ENCODE measurements around the gene RABL6. TPM values are rescaled to one million over a fixed set of nuclear protein-coding genes. Genes with fewer than 3 reads are reported as not detected.

Gene RABL6
- total RNA-seq, 2 experiments from 2014 or later, result 46.4 to 48.5 TPM

- peaks cover 15 to 23% of the 10 kb centered on the region in 2 experiments for H3K27me3 ChIP-seq (ENCODE audit: control insufficient read depth in 1 of 2, insufficient read depth in 2 of 2, low read length in 2 of 2)
- DNase-seq (peak; percentile 32 to 81 (median 54)), ATAC-seq (ENCODE audit: poor library complexity) (no peak)
- peaks cover 59% of the 10 kb centered on the region for H3K4me1 ChIP-seq (ENCODE audit: insufficient read depth, low read length)
- Mint-ChIP-seq H3K27me3 (peaks cover 28% of the 10 kb centered on the region), H3K36me3 (ENCODE audit: low read depth) (peaks cover 8% of the 10 kb centered on the region), H3K9me3 (no peaks in the 10 kb centered on the region), H3K27ac (peak overlapping the region; percentile 42), H3K4me1 (ENCODE audit: low read depth) (peaks cover 15% of the 10 kb centered on the region), H3K4me3 (peak overlapping the region; percentile 82)
- H3K4me3 ChIP-seq (ENCODE audit: low read length), result peak overlapping the region; percentile 84
- H3K9me3 ChIP-seq (ENCODE audit: control insufficient read depth in 1 of 2, insufficient read depth in 1 of 2, low read length in 2 of 2), result peaks cover 0 to 15% of the 10 kb centered on the region in 2 experiments
- intact Hi-C loops (cut with DNase I, micrococcal nuclease), result loop anchor here in 1 of 2 experiments (1.0 to 10.0 kb wide), 4 partner anchors 33 to 97 kb away; partner anchors contain the start of genes C8G, FBXW5, RABL6 and TRAF2
- CTCF ChIA-PET, result no interaction called here
- peaks cover 10% of the 10 kb centered on the region for H3K36me3 ChIP-seq (ENCODE audit: insufficient read depth, low read length)
- POLR2A ChIA-PET, result interaction anchor here (1.3 to 1.7 kb wide), 5 partner anchors 16 to 148 kb away, joined by 3 to 5 read pairs (median 4); partner anchors contain the start of genes CLIC3 and TRAF2
- no peak overlapping the region for H3K27ac ChIP-seq (ENCODE audit: low read depth in 1 of 2, low read length in 2 of 2)
- no peak for TF ChIP-seq CTCF (IDR thresholded peaks at IDR 0.05)
Observed at GRCh38 chr9:136847826-136848392, 40.2 kb downstream of the RABL6 start.

- Mint-ChIP-seq H3K27ac (peak overlapping the region; percentile 91), H3K4me3 (peak overlapping the region; percentile 97), H3K36me3 (ENCODE audit: low read depth) (peaks cover 8% of the 10 kb centered on the region), H3K4me1 (ENCODE audit: low read depth) (peaks cover 13% of the 10 kb centered on the region), H3K27me3 (peaks cover 25% of the 10 kb centered on the region), H3K9me3 (no peaks in the 10 kb centered on the region)
- Histone ChIP-seq H3K36me3 (ENCODE audit: insufficient read depth, low read length) (peaks cover 10% of the 10 kb centered on the region), H3K4me3 (ENCODE audit: low read length) (peak overlapping the region; percentile 84), H3K27me3 (ENCODE audit: control insufficient read depth in 1 of 2, insufficient read depth in 2 of 2, low read length in 2 of 2) (peaks cover 15 to 17% of the 10 kb centered on the region in 2 experiments), H3K9me3 (ENCODE audit: control insufficient read depth in 1 of 2, insufficient read depth in 1 of 2, low read length in 2 of 2) (peaks cover 0 to 15% of the 10 kb centered on the region in 2 experiments), H3K4me1 (ENCODE audit: insufficient read depth, low read length) (peaks cover 53% of the 10 kb centered on the region), H3K27ac (ENCODE audit: low read depth in 1 of 2, low read length in 2 of 2) (no peak overlapping the region)
- ChIA-PET POLR2A (interaction anchor here (1.3 to 1.7 kb wide), 3 partner anchors 38 to 54 kb away, joined by 3 to 5 read pairs (median 4); partner anchors contain the start of gene TRAF2), CTCF (no interaction called here)
- TF ChIP-seq CTCF (IDR thresholded peaks at IDR 0.05), result no peak
- ATAC-seq (ENCODE audit: poor library complexity) (no peak), DNase-seq (peak in 5 of 14 experiments; percentile 14 to 61 (median 32))
- intact Hi-C loops (cut with DNase I, micrococcal nuclease), result loop anchor here (1.0 to 10.0 kb wide), 7 partner anchors 18 to 96 kb away; partner anchors contain the start of genes FBXW5 (in 2 of the 2), RABL6 (in 2 of the 2), TRAF2 (in 2 of the 2) and C8G (in 1 of the 2)
Observed at GRCh38 chr9:136848393-136849037, 40.8 kb downstream of the RABL6 start.

DNA sequence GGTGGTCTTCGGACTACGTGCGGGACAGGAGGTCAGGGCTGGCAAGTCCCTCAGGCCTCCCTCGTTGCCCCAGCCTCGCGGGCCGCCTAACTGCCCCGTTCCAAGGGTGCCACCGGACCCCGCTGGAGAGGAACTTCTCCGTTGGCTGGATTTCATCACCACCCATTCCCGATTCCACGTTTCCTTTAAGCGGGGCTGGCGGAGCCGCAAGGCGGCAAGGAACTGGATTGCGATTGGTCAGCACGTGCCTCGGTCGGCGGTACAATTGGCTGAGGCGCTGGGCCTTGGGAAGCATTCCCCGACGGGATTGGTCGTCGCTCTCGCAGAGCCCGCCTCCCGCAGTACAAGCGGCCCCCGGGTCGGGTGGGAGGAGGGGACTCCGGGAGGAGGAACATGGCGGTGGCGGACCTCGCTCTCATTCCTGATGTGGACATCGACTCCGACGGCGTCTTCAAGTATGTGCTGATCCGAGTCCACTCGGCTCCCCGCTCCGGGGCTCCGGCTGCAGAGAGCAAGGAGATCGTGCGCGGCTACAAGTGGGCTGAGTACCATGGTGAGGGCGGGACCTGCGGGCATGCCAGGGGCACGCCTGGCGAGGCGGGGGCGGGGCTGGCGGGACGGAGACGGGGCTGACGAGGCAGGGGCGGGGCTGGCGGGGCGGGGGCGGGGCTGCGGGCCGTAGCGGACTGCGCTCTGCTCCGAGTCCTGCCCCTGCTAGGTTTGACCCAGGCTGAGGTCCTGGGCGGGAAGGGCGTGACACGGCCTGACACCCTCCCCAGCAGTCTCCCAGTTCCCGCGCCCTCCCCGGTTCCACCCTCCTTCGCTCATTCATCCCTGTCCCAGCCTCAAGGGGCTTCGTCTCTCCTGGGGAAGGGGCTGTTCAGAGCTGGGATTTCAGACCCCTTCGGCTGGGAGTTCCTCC, 41.6 kb downstream of the RABL6 start, which contains the start of gene PHPT1:
Gene PHPT1 (plus strand): TSS at position 372 of the 922 bp plus-strand sequence. CDS start 22 bp downstream, at position 394.
- Mint-ChIP-seq H3K36me3 (ENCODE audit: low read depth) (peaks cover 8% of the 10 kb centered on the region), H3K9me3 (no peaks in the 10 kb centered on the region), H3K4me3 (peak within 1 kb of the TSS; percentile 97), H3K4me1 (ENCODE audit: low read depth) (peaks cover 10% of the 10 kb centered on the region), H3K27me3 (peaks cover 21% of the 10 kb centered on the region), H3K27ac (peak within 1 kb of the TSS; percentile 91)
- Histone ChIP-seq H3K9me3 (ENCODE audit: control insufficient read depth in 1 of 2, insufficient read depth in 1 of 2, low read length in 2 of 2) (peaks cover 0 to 15% of the 10 kb centered on the region in 2 experiments), H3K36me3 (ENCODE audit: insufficient read depth, low read length) (peaks cover 10% of the 10 kb centered on the region), H3K4me1 (ENCODE audit: insufficient read depth, low read length) (peaks cover 45% of the 10 kb centered on the region), H3K4me3 (ENCODE audit: low read length) (peak within 1 kb of the TSS; percentile 84), H3K27me3 (ENCODE audit: control insufficient read depth in 1 of 2, insufficient read depth in 2 of 2, low read length in 2 of 2) (peaks cover 15 to 16% of the 10 kb centered on the region in 2 experiments), H3K27ac (ENCODE audit: low read depth in 1 of 2, low read length in 2 of 2) (peak within 1 kb of the TSS in 1 of 2 donors; percentile 60)
- DNase-seq (peak; percentile 89 to 98 (median 94)), ATAC-seq (ENCODE audit: poor library complexity) (peak; percentile 92)
- CTCF ChIA-PET, result no interaction called here
- intact Hi-C loops (cut with DNase I, micrococcal nuclease), result loop anchor here (1.0 to 10.0 kb wide), 7 partner anchors 17 to 96 kb away; partner anchors contain the start of genes FBXW5 (in 2 of the 2), RABL6 (in 2 of the 2), TRAF2 (in 2 of the 2) and C8G (in 1 of the 2)
- POLR2A ChIA-PET, result interaction anchor here (0.9 to 1.7 kb wide), 2 partner anchors 32 to 37 kb away, joined by 3 to 4 read pairs; partner anchors contain the start of gene TRAF2
- TF ChIP-seq CTCF (IDR thresholded peaks at IDR 0.05), result no peak

Measured in CD4-positive, alpha-beta T cell (primary cell).